HFFc6 (cell line): ENCODE data around the gene FAM9C. TPM values are rescaled to one million over a fixed set of nuclear protein-coding genes. Genes with fewer than 3 reads are reported as not detected.

Source experiments
- DNase-seq: peaks from one replicate; pipeline ENCODE4 v3.0.0-alpha.2; 2018
- H3K27ac Mint-ChIP-seq: 2 replicates; pipeline ENCODE4 v1.8.0; 2020; ENCODE audit warnings: mild to moderate bottlenecking, mixed read lengths
- H3K27me3 Mint-ChIP-seq: 2 replicates; pipeline ENCODE4 v1.8.0; 2021; ENCODE audit warnings: mild to moderate bottlenecking, moderate library complexity, mixed read lengths; ENCODE audit not compliant: insufficient read depth
- H3K36me3 Mint-ChIP-seq: 2 replicates; pipeline ENCODE4 v1.8.0; 2021; ENCODE audit warnings: low read depth, mixed read lengths
- H3K4me1 Mint-ChIP-seq: 2 replicates; pipeline ENCODE4 v1.8.0; 2020; ENCODE audit warnings: low read depth, mixed read lengths
- H3K4me3 Mint-ChIP-seq: 2 replicates; pipeline ENCODE4 v1.8.0; 2020; ENCODE audit warnings: mild to moderate bottlenecking, moderate library complexity, mixed read lengths
- H3K9me3 Mint-ChIP-seq: 2 replicates; pipeline ENCODE4 v1.8.0; 2020; ENCODE audit warnings: mild to moderate bottlenecking, mixed read lengths
- CTCF ChIP-seq: fragments of 200-600 bp; sonication (generic); IDR thresholded peaks from 2 replicates; pipeline ENCODE4 v1.5.0; 2021; ENCODE audit warnings: antibody characterized with exemption, mild to moderate bottlenecking
- total RNA-seq, 6 experiments: library from RNA; stranded (reverse); fragmentation: NEBNext Ultra II Directional; extraction: Animal tissue kit (Norgen Biotek cat#: 25700); gene quantifications; 2 replicates in 1 of 6; 3 replicates in 5 of 6; pipeline ENCODE4 v1.2.3, GENCODE V29; 2021

FAM9C gene
- total RNA-seq, 6 experiments from 2014 or later: not detected

GRCh38 chrX:13078739-13079444 lies 34.5 kb upstream of the FAM9C start:
- Mint-ChIP-seq H3K36me3 (no peaks in the 10 kb centered on the region), H3K9me3 (no peaks in the 10 kb centered on the region), H3K27me3 (no peaks in the 10 kb centered on the region), H3K27ac (peak overlapping the region; percentile 95), H3K4me1 (peaks cover 55% of the 10 kb centered on the region), H3K4me3 (peak overlapping the region; percentile 80)
- TF ChIP-seq CTCF: no peak
- peak; percentile 60 for DNase-seq

GRCh38 chrX:13077168-13077567 lies 32.7 kb upstream of the FAM9C start:
- no peak overlapping the region for H3K4me3 Mint-ChIP-seq
- DNase-seq: peak; percentile 32

GRCh38 chrX:13076176-13076961 lies 31.9 kb upstream of the FAM9C start:
- no peak for TF ChIP-seq CTCF
- DNase-seq: no peak
- Mint-ChIP-seq H3K4me3 (no peak overlapping the region), H3K36me3 (no peaks in the 10 kb centered on the region), H3K27ac (peak overlapping the region; percentile 61), H3K9me3 (no peaks in the 10 kb centered on the region), H3K27me3 (no peaks in the 10 kb centered on the region), H3K4me1 (peaks cover 42% of the 10 kb centered on the region)

More at GRCh38 chrX:13077168-13077567, 32.7 kb upstream of the FAM9C start:
- no peak for TF ChIP-seq CTCF
- Mint-ChIP-seq H3K9me3 (no peaks in the 10 kb centered on the region), H3K27ac (peak overlapping the region; percentile 57; the same call in 1 of the 2 replicates), H3K36me3 (no peaks in the 10 kb centered on the region), H3K4me1 (peaks cover 50% of the 10 kb centered on the region), H3K27me3 (no peaks in the 10 kb centered on the region)

GRCh38 chrX:13074297-13075262 lies 30.2 kb upstream of the FAM9C start:
- H3K36me3 Mint-ChIP-seq: no peaks in the 10 kb centered on the region
- H3K27me3 Mint-ChIP-seq: no peaks in the 10 kb centered on the region
- TF ChIP-seq CTCF: no peak
- no peak for DNase-seq
- no peak overlapping the region for H3K4me3 Mint-ChIP-seq
- H3K4me1 Mint-ChIP-seq: peaks cover 35% of the 10 kb centered on the region
- no peaks in the 10 kb centered on the region for H3K9me3 Mint-ChIP-seq
- no peak overlapping the region for H3K27ac Mint-ChIP-seq

- peaks cover 14% of the 10 kb centered on the region for H3K4me1 Mint-ChIP-seq
- no peak for DNase-seq
- TF ChIP-seq CTCF: no peak
- no peak overlapping the region for H3K27ac Mint-ChIP-seq
- H3K36me3 Mint-ChIP-seq: peaks cover 8% of the 10 kb centered on the region; the same call in 1 of the 2 replicates
- H3K9me3 Mint-ChIP-seq: peaks cover 8% of the 10 kb centered on the region; the same call in 1 of the 2 replicates
- no peaks in the 10 kb centered on the region for H3K27me3 Mint-ChIP-seq
- no peak overlapping the region for H3K4me3 Mint-ChIP-seq
These were observed 25.5 kb upstream of the FAM9C start for GRCh38 chrX:13069771-13070416.
